Measurements from ENCODE around the gene FHIT.

FHIT gene

GRCh38 chr3:59812237-59813147 lies 1438.8 kb downstream of the FHIT start:
- TF ChIP-seq GATA3 (IDR thresholded peaks at IDR 0.05; ENCODE audit: low read depth, low read length) = no peak
- no peak for TF ChIP-seq GATA2 (IDR thresholded peaks at IDR 0.05; ENCODE audit: low read depth, low read length)

DNA sequence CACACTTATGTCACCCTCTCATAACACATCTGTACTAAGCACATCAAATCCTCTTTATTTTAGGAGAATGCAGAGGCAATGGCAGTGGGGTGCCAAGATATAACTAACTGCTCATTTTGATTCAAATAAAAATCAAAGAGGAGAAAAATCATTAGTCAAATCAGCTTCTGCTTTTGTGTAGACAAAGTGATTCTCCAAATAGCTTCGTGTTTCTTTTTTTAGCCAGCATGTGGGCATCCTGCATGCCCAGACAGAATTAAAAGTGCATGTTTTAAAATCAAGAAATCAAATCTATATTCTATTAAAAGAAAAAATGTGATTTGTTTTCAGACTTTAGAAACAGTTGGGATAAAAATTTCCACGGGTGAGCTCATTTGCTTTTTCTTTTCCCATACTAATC lies 1440.1 kb downstream of the FHIT start:
- TF ChIP-seq GATA3 (IDR thresholded peaks at IDR 0.05; ENCODE audit: low read depth, low read length) = no peak
- no peak for TF ChIP-seq GATA2 (IDR thresholded peaks at IDR 0.05; ENCODE audit: low read depth, low read length)

DNA sequence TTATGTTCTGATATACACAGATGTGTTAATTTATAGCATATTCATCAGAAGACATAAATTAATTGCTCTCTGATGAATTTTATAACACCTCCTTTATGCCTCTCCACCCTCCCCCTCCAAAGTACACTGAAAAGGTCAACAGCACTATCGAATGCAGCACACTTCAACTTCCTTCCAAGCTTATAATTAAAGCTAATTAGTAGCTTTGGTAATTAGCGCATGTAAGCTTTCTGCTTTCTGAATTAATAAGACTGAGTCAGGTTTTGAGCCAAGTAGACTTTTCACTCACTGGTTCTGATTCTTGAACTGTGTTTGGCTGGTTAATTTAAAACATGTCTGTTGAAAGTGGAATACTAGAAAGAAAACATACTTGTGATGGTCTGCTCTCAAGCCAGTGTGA lies 1440.6 kb downstream of the FHIT start:
- TF ChIP-seq GATA2 (IDR thresholded peaks at IDR 0.05; ENCODE audit: low read depth, low read length) (no peak), GATA3 (IDR thresholded peaks at IDR 0.05; ENCODE audit: low read depth, low read length) (no peak)

- TF ChIP-seq GATA3 (IDR thresholded peaks at IDR 0.05; ENCODE audit: low read depth, low read length) (no peak), GATA2 (IDR thresholded peaks at IDR 0.05; ENCODE audit: low read depth, low read length) (no peak)
Observed at GRCh38 chr3:59809710-59810444, 1441.4 kb downstream of the FHIT start.

- TF ChIP-seq GATA3 (IDR thresholded peaks at IDR 0.05; ENCODE audit: low read depth, low read length) = no peak
- no peak for TF ChIP-seq GATA2 (IDR thresholded peaks at IDR 0.05; ENCODE audit: low read depth, low read length)
Observed at GRCh38 chr3:59809016-59809415, 1442.2 kb downstream of the FHIT start.

DNA sequence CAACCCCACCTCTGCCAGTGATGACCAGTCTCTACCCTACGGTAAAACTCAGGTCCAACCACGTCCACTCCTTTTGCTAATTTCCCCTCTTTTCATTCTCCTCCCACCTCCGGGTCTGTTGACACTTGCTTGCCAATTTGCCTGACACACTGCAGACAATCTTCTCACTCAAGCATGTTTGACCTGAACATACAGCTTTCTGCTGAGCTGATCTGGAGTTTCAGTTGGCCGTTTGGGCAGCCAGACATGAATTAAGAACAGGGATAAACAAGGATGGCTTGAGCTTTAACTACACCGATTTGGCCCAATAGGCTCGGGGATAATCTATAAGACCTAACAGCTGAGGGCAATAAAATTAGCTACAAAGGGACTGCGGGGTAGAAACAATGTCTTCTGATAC lies 1442.8 kb downstream of the FHIT start:
- TF ChIP-seq GATA3 (IDR thresholded peaks at IDR 0.05; ENCODE audit: low read depth, low read length) = no peak
- TF ChIP-seq GATA2 (IDR thresholded peaks at IDR 0.05; ENCODE audit: low read depth, low read length) = no peak

DNA sequence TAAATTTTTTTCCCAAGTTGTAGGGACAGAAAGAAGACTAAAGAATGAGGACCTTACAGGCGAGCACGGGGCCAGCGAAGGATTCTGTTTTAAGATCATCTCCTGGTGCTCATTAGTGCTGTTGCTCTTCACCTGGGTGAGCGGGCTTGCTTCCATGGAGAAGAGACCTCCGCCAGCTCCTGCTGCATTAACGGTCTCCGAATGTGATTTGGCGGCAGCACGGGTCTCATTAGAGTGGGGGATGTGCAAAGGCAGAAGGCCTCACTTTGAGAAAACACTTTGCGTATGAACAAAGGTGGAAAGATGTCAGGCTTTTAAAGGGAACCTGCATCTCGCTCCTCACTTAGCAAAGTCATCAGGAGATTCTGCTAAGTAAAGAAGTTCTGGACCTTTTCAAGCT lies 1448.0 kb downstream of the FHIT start:
- no peak for TF ChIP-seq GATA2 (IDR thresholded peaks at IDR 0.05; ENCODE audit: low read depth, low read length)
- no peak for TF ChIP-seq GATA3 (IDR thresholded peaks at IDR 0.05; ENCODE audit: low read depth, low read length)

GRCh38 chr3:59802045-59802444 lies 1449.2 kb downstream of the FHIT start:
- TF ChIP-seq GATA2 (IDR thresholded peaks at IDR 0.05; ENCODE audit: low read depth, low read length) (no peak), GATA3 (IDR thresholded peaks at IDR 0.05; ENCODE audit: low read depth, low read length) (no peak)

DNA sequence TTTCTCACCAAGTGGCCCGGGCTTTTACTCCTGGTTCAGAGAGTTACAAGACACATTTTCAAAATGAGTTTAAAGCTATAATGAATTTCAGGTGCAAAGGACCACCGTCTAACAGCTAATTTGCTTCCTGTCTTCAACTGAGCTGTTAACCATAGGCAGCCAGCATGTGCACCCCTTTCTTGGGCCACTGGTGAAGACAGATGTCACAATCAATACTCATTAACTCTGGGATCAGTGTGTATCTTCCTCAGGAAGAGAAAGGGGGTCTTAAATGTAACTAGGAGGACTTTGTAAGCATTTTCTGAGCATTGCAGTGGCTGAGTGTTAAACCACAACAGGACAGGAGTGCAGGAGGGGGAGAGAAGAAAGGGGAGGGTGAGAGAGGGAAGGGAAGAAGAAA lies 1450.8 kb downstream of the FHIT start:
- no peak for TF ChIP-seq GATA2 (IDR thresholded peaks at IDR 0.05; ENCODE audit: low read depth, low read length)
- TF ChIP-seq GATA3 (IDR thresholded peaks at IDR 0.05; ENCODE audit: low read depth, low read length) = no peak

DNA sequence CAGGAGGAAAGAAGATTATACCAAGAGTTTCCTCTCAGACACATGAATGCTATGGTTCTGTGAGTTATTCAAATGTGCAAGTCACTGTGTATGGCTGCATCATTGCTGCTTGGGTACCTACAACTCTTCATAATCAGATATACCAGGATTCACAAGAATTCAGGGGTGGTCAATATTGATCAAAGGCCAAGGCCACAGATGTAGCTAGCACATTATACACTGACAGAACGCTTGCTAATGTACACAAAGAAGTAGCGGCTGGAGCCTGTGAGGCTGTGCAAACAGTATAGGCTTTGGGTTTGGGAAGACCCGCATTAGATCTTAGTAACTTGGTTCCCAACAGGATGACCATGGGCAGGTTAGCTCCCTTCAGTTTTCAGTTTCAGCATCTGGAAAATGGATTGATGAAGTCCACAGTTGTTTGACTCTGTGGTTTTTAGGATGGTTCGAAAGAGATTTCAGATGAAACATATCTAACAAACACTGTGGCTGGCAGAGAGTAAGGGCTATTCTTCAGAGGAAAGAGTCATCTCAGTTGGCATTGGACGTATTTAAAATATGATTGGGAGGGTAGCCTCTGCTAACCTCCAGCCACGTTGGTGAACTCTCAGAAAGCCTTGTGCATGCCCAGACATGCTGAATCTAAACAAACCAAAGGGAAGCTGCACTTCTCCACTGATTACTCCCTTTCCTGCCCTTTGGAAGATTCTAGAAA lies 1452.7 kb downstream of the FHIT start:
- TF ChIP-seq GATA3 (IDR thresholded peaks at IDR 0.05; ENCODE audit: low read depth, low read length) (no peak), GATA2 (IDR thresholded peaks at IDR 0.05; ENCODE audit: low read depth, low read length) (no peak)

- no peak for TF ChIP-seq GATA2 (IDR thresholded peaks at IDR 0.05; ENCODE audit: low read depth, low read length)
- TF ChIP-seq GATA3 (IDR thresholded peaks at IDR 0.05; ENCODE audit: low read depth, low read length) = no peak
Observed at GRCh38 chr3:59797533-59797932, 1453.7 kb downstream of the FHIT start.

- TF ChIP-seq GATA3 (IDR thresholded peaks at IDR 0.05; ENCODE audit: low read depth, low read length) (no peak), GATA2 (IDR thresholded peaks at IDR 0.05; ENCODE audit: low read depth, low read length) (no peak)
Observed at GRCh38 chr3:59796456-59796855, 1454.8 kb downstream of the FHIT start.

GRCh38 chr3:59795756-59796155 lies 1455.5 kb downstream of the FHIT start:
- no peak for TF ChIP-seq GATA2 (IDR thresholded peaks at IDR 0.05; ENCODE audit: low read depth, low read length)
- TF ChIP-seq GATA3 (IDR thresholded peaks at IDR 0.05; ENCODE audit: low read depth, low read length) = no peak

GRCh38 chr3:59793976-59794375 lies 1457.3 kb downstream of the FHIT start:
- no peak for TF ChIP-seq GATA2 (IDR thresholded peaks at IDR 0.05; ENCODE audit: low read depth, low read length)
- TF ChIP-seq GATA3 (IDR thresholded peaks at IDR 0.05; ENCODE audit: low read depth, low read length) = no peak

Measured in SH-SY5Y (cell line).